ENCODE data around the gene C2orf92.

The C2orf92 gene

GRCh38 chr2:97738179-97739019, 68.9 kb downstream of the C2orf92 start:
- Histone ChIP-seq H3K27me3 (replicated peaks; ENCODE audit: control insufficient read depth, insufficient read depth, low read length) (no peaks in the 10 kb centered on the region), H3K4me3 (replicated peaks; ENCODE audit: low read depth, low read length) (no peak overlapping the region), H3K36me3 (ENCODE audit: control insufficient read depth, insufficient read depth, low read length) (no peaks in the 10 kb centered on the region)
- DNase-seq (ENCODE audit: extremely low read depth, insufficient read length), result no peak
- no peak for TF ChIP-seq CTCF (IDR thresholded peaks at IDR 0.05; ENCODE audit: insufficient read depth, low read length, poor library complexity, severe bottlenecking)

- DNase-seq (ENCODE audit: extremely low read depth, insufficient read length), result no peak
- Histone ChIP-seq H3K4me3 (replicated peaks; ENCODE audit: low read depth, low read length) (no peak overlapping the region), H3K27me3 (replicated peaks; ENCODE audit: control insufficient read depth, insufficient read depth, low read length) (no peaks in the 10 kb centered on the region), H3K36me3 (ENCODE audit: control insufficient read depth, insufficient read depth, low read length) (no peaks in the 10 kb centered on the region)
- no peak for TF ChIP-seq CTCF (IDR thresholded peaks at IDR 0.05; ENCODE audit: insufficient read depth, low read length, poor library complexity, severe bottlenecking)
Measured at GRCh38 chr2:97739020-97739892, 69.7 kb downstream of the C2orf92 start.

- no peak for DNase-seq (ENCODE audit: extremely low read depth, insufficient read length)
- TF ChIP-seq CTCF (IDR thresholded peaks at IDR 0.05; ENCODE audit: insufficient read depth, low read length, poor library complexity, severe bottlenecking), result no peak
- Histone ChIP-seq H3K36me3 (ENCODE audit: control insufficient read depth, insufficient read depth, low read length) (no peaks in the 10 kb centered on the region), H3K27me3 (replicated peaks; ENCODE audit: control insufficient read depth, insufficient read depth, low read length) (no peaks in the 10 kb centered on the region), H3K4me3 (replicated peaks; ENCODE audit: low read depth, low read length) (no peak overlapping the region)
Measured at GRCh38 chr2:97739893-97740245, 70.4 kb downstream of the C2orf92 start.

- H3K27me3 ChIP-seq (replicated peaks; ENCODE audit: control insufficient read depth, insufficient read depth, low read length), result no peaks in the 10 kb centered on the region
- H3K36me3 ChIP-seq (ENCODE audit: control insufficient read depth, insufficient read depth, low read length), result no peaks in the 10 kb centered on the region
- peak; percentile 37 for DNase-seq (ENCODE audit: extremely low read depth, insufficient read length)
- no peak overlapping the region for H3K4me3 ChIP-seq (replicated peaks; ENCODE audit: low read depth, low read length)
- TF ChIP-seq CTCF (IDR thresholded peaks at IDR 0.05; ENCODE audit: insufficient read depth, low read length, poor library complexity, severe bottlenecking), result peak; percentile 79
Measured at GRCh38 chr2:97740590-97741182, 71.2 kb downstream of the C2orf92 start.

GRCh38 chr2:97741251-97741650, 71.7 kb downstream of the C2orf92 start:
- Histone ChIP-seq H3K36me3 (ENCODE audit: control insufficient read depth, insufficient read depth, low read length) (no peaks in the 10 kb centered on the region), H3K4me3 (replicated peaks; ENCODE audit: low read depth, low read length) (no peak overlapping the region), H3K27me3 (replicated peaks; ENCODE audit: control insufficient read depth, insufficient read depth, low read length) (no peaks in the 10 kb centered on the region)
- no peak for DNase-seq (ENCODE audit: extremely low read depth, insufficient read length)
- no peak for TF ChIP-seq CTCF (IDR thresholded peaks at IDR 0.05; ENCODE audit: insufficient read depth, low read length, poor library complexity, severe bottlenecking)
